GM19193 (cell line): ENCODE data around the gene GPBP1L1.

Experiments used
- POLR2A ChIP-seq: IDR thresholded peaks from 4 replicates; pipeline ENCODE4 v1.6.1; 2011; ENCODE audit not compliant: insufficient read depth, insufficient read length; ENCODE audit errors: extremely low read depth

GPBP1L1 gene

GRCh38 chr1:45686288-45687013 lies at the start of gene GPBP1L1:
Gene GPBP1L1 (minus strand): TSS chr1:45686533. CDS start chr1:45659087, 27,446 bp downstream.
- peak; percentile 72 for TF ChIP-seq POLR2A

- no peak for TF ChIP-seq POLR2A
Measured at GRCh38 chr1:45730780-45731319, 44.5 kb upstream of the GPBP1L1 start.

- no peak for TF ChIP-seq POLR2A
Measured at GRCh38 chr1:45730075-45730779, 43.9 kb upstream of the GPBP1L1 start.

- no peak for TF ChIP-seq POLR2A
Measured at GRCh38 chr1:45723248-45723930, 37.1 kb upstream of the GPBP1L1 start.

- no peak for TF ChIP-seq POLR2A
Measured at GRCh38 chr1:45722809-45723208, 36.5 kb upstream of the GPBP1L1 start.

GRCh38 chr1:45721207-45721606 lies 34.9 kb upstream of the GPBP1L1 start:
- no peak for TF ChIP-seq POLR2A

- TF ChIP-seq POLR2A = no peak
Measured at GRCh38 chr1:45718289-45718688, 32.0 kb upstream of the GPBP1L1 start.

GRCh38 chr1:45716700-45717099 lies 30.4 kb upstream of the GPBP1L1 start:
- TF ChIP-seq POLR2A = no peak

GRCh38 chr1:45713711-45714110 lies 27.4 kb upstream of the GPBP1L1 start:
- no peak for TF ChIP-seq POLR2A

GRCh38 chr1:45704637-45705036 lies 18.3 kb upstream of the GPBP1L1 start:
- TF ChIP-seq POLR2A = no peak

GRCh38 chr1:45694823-45695222 lies 8.5 kb upstream of the GPBP1L1 start:
- no peak for TF ChIP-seq POLR2A

- peak; percentile 75 for TF ChIP-seq POLR2A
Measured at GRCh38 chr1:45687754-45688740, 1.7 kb upstream of the GPBP1L1 start, which contains the start of gene TMEM69. Gene TMEM69 (plus strand): TSS chr1:45688181. CDS start chr1:45691069, 2,888 bp downstream.

GRCh38 chr1:45687014-45687753 lies 851 bp upstream of the GPBP1L1 start:
- peak; percentile 97 for TF ChIP-seq POLR2A

GRCh38 chr1:45686015-45686287 lies 382 bp downstream of the GPBP1L1 start:
- no peak for TF ChIP-seq POLR2A
